ENCODE results near the gene SAP30BP. TPM values are rescaled to one million over a fixed set of nuclear protein-coding genes. Genes with fewer than 3 reads are reported as not detected.

The SAP30BP gene
- polyA plus RNA-seq, 1 donor (not counting 4 experiments of a cell fraction or from before 2014, with no cell fraction given), result 99.0 TPM

GRCh38 chr17:75681289-75681688 is 14.2 kb downstream of the SAP30BP start:
- Histone ChIP-seq H3K9me3 (ENCODE audit: control insufficient read depth, low read depth, low read length) (no peaks in the 10 kb centered on the region), H3K4me1 (ENCODE audit: control insufficient read depth, extremely low read depth, insufficient read depth, low read length) (peaks cover 63% of the 10 kb centered on the region), H3K9me1 (ENCODE audit: control insufficient read depth, extremely low read depth, insufficient read depth, low read length) (no peaks in the 10 kb centered on the region), H3K79me2 (ENCODE audit: control insufficient read depth, insufficient read depth, low read length) (peaks cover 60% of the 10 kb centered on the region), H3K4me2 (ENCODE audit: control insufficient read depth, extremely low read depth, insufficient read depth, low read depth, low read length) (peak overlapping the region; percentile 55), H3K36me3 (ENCODE audit: control insufficient read depth in 2 of 2, extremely low read depth in 1 of 2, insufficient read depth in 2 of 2, low read length in 2 of 2) (peaks cover 5 to 17% of the 10 kb centered on the region in 2 experiments), H3K27me3 (ENCODE audit: control insufficient read depth, extremely low read depth, insufficient read depth, low read length) (no peaks in the 10 kb centered on the region), H4K20me1 (ENCODE audit: control insufficient read depth, extremely low read depth, insufficient read depth, low read length) (no peaks in the 10 kb centered on the region), H3K9ac (ENCODE audit: control insufficient read depth, extremely low read depth, insufficient read depth, low read length) (peak overlapping the region; percentile 66), H3K4me3 (ENCODE audit: control insufficient read depth in 2 of 3, extremely low read depth in 1 of 3, insufficient read depth in 2 of 3, low read depth in 1 of 3, low read length in 3 of 3) (no peak overlapping the region), H3K27ac (ENCODE audit: control insufficient read depth, insufficient read depth, low read length) (peak overlapping the region; percentile 72), H2AFZ (ENCODE audit: control insufficient read depth, low read length) (no peak overlapping the region)
- TF ChIP-seq, protein P1, sequence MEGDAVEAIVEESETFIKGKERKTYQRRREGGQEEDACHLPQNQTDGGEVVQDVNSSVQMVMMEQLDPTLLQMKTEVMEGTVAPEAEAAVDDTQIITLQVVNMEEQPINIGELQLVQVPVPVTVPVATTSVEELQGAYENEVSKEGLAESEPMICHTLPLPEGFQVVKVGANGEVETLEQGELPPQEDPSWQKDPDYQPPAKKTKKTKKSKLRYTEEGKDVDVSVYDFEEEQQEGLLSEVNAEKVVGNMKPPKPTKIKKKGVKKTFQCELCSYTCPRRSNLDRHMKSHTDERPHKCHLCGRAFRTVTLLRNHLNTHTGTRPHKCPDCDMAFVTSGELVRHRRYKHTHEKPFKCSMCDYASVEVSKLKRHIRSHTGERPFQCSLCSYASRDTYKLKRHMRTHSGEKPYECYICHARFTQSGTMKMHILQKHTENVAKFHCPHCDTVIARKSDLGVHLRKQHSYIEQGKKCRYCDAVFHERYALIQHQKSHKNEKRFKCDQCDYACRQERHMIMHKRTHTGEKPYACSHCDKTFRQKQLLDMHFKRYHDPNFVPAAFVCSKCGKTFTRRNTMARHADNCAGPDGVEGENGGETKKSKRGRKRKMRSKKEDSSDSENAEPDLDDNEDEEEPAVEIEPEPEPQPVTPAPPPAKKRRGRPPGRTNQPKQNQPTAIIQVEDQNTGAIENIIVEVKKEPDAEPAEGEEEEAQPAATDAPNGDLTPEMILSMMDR (optimal IDR thresholded peaks at IDR 0.05 in 1 of 3, IDR thresholded peaks at IDR 0.05 in 1 of 3, conservative IDR thresholded peaks at IDR 0.05 in 1 of 3; ENCODE audit: extremely low read depth in 1 of 3, insufficient read depth in 2 of 3, low read length in 3 of 3), result no peak
- no peak for TF ChIP-seq EZH2 (IDR thresholded peaks at IDR 0.05; ENCODE audit: low read length)
- dilution Hi-C loops (cut with MboI; ENCODE audit: extremely low pct_ligation_motif_present, low sequenced_read_pairs), result no loop called here
- DNase-seq (ENCODE audit: low read depth, low spot score) (no peak), FAIRE-seq (peak; percentile 95)

GRCh38 chr17:75683583-75683982 is 16.4 kb downstream of the SAP30BP start:
- H3K9me3 ChIP-seq (ENCODE audit: control insufficient read depth, low read depth, low read length), result no peaks in the 10 kb centered on the region
- H3K36me3 ChIP-seq (ENCODE audit: control insufficient read depth in 2 of 2, extremely low read depth in 1 of 2, insufficient read depth in 2 of 2, low read length in 2 of 2), result peaks cover 2 to 22% of the 10 kb centered on the region in 2 experiments
- no peak overlapping the region for H3K4me3 ChIP-seq (ENCODE audit: control insufficient read depth in 2 of 3, extremely low read depth in 1 of 3, insufficient read depth in 2 of 3, low read depth in 1 of 3, low read length in 3 of 3)
- DNase-seq (ENCODE audit: low read depth, low spot score) (no peak), FAIRE-seq (peak; percentile 97)
- H2AFZ ChIP-seq (ENCODE audit: control insufficient read depth, low read length), result no peak overlapping the region
- peaks cover 86% of the 10 kb centered on the region for H3K4me1 ChIP-seq (ENCODE audit: control insufficient read depth, extremely low read depth, insufficient read depth, low read length)
- H3K27me3 ChIP-seq (ENCODE audit: control insufficient read depth, extremely low read depth, insufficient read depth, low read length), result no peaks in the 10 kb centered on the region
- dilution Hi-C loops (cut with MboI; ENCODE audit: extremely low pct_ligation_motif_present, low sequenced_read_pairs), result no loop called here
- peak overlapping the region; percentile 90 for H3K9ac ChIP-seq (ENCODE audit: control insufficient read depth, extremely low read depth, insufficient read depth, low read length)
- H3K4me2 ChIP-seq (ENCODE audit: control insufficient read depth, extremely low read depth, insufficient read depth, low read depth, low read length), result peak overlapping the region; percentile 85
- H3K9me1 ChIP-seq (ENCODE audit: control insufficient read depth, extremely low read depth, insufficient read depth, low read length), result no peaks in the 10 kb centered on the region
- no peak for TF ChIP-seq EZH2 (IDR thresholded peaks at IDR 0.05; ENCODE audit: low read length)
- TF ChIP-seq, protein P1 (optimal IDR thresholded peaks at IDR 0.05 in 1 of 3, IDR thresholded peaks at IDR 0.05 in 1 of 3, conservative IDR thresholded peaks at IDR 0.05 in 1 of 3; ENCODE audit: extremely low read depth in 1 of 3, insufficient read depth in 2 of 3, low read length in 3 of 3), result no peak
- peak overlapping the region; percentile 99 for H3K27ac ChIP-seq (ENCODE audit: control insufficient read depth, insufficient read depth, low read length)
- no peaks in the 10 kb centered on the region for H4K20me1 ChIP-seq (ENCODE audit: control insufficient read depth, extremely low read depth, insufficient read depth, low read length)
- peaks cover 56% of the 10 kb centered on the region for H3K79me2 ChIP-seq (ENCODE audit: control insufficient read depth, insufficient read depth, low read length)

All from keratinocyte (primary cell).